PC-9 (cell line): ENCODE measurements around the gene OR52A1. TPM values are rescaled to one million over a fixed set of nuclear protein-coding genes. Genes with fewer than 3 reads are reported as not detected.

ENCODE experiments used
- BruUV-seq: library from RNA; stranded (reverse); fragments of 400-500 nt; replicated peaks from 2 replicates; lab custom pipeline; 2021; lab: Mats Ljungman, UMichigan
- CTCF ChIA-PET: fragments of 300-600 bp; sonication (Branson Sonifier 250); formaldehyde crosslinking; loops from one replicate; lab custom pipeline; 2022; ENCODE audit warnings: antibody characterized with exemption; lab: Charles Lee
- POLR2A ChIA-PET: fragments of 300-600 bp; sonication (Branson Sonifier 250); formaldehyde crosslinking; loops from one replicate; lab custom pipeline; 2022; ENCODE audit warnings: antibody characterized with exemption; ENCODE audit not compliant: unreplicated experiment; lab: Charles Lee
- DNase-seq, 2 experiments: peaks; one replicate each; pipeline versions ENCODE4 v3.0.0 to v3.0.0-alpha.2; 2015 to 2022; ENCODE audit warnings: mixed read lengths in 1 of 2
- H2AFZ ChIP-seq: fragments of 200-600 bp; sonication (generic); 2 replicates; pipeline ENCODE4 v1.8.1; 2017; ENCODE audit warnings: antibody characterized with exemption
- H3F3A ChIP-seq: fragments of 200-600 bp; sonication (generic); 2 replicates; pipeline ENCODE4 v1.8.1; 2017; ENCODE audit warnings: antibody characterized with exemption, mild to moderate bottlenecking, low read depth; ENCODE audit not compliant: insufficient read depth
- H3K27ac ChIP-seq: fragments of 200-600 bp; sonication (generic); 2 replicates; pipeline ENCODE4 v1.6.1; 2016; ENCODE audit warnings: mixed run types
- H3K27me3 ChIP-seq: fragments of 200-600 bp; sonication (generic); 2 replicates; pipeline ENCODE4 v1.6.1; 2016; ENCODE audit warnings: low read depth, mixed run types; ENCODE audit not compliant: insufficient read depth
- H3K36me3 ChIP-seq: fragments of 200-600 bp; sonication (generic); 2 replicates; pipeline ENCODE4 v1.6.1; 2016; ENCODE audit warnings: low read depth, mixed run types
- H3K4me1 ChIP-seq: fragments of 200-600 bp; sonication (generic); replicated peaks from 2 replicates; pipeline ENCODE4 v1.6.1; 2016; ENCODE audit warnings: mixed run types; ENCODE audit not compliant: insufficient read depth
- H3K4me2 ChIP-seq: fragments of 200-600 bp; sonication (generic); 2 replicates; pipeline ENCODE4 v1.6.1; 2017; ENCODE audit warnings: mixed run types
- H3K4me3 ChIP-seq: fragments of 200-600 bp; sonication (generic); 2 replicates; pipeline ENCODE4 v1.6.1; 2016; ENCODE audit warnings: mixed run types
- H3K79me2 ChIP-seq: fragments of 200-600 bp; sonication (generic); 2 replicates; pipeline ENCODE4 v1.6.1; 2017; ENCODE audit warnings: low read depth, mixed run types
- H3K9me2 ChIP-seq: fragments of 200-600 bp; sonication (generic); 2 replicates; pipeline ENCODE4 v1.8.1; 2017; ENCODE audit warnings: mild to moderate bottlenecking; ENCODE audit not compliant: insufficient read depth
- H3K9me3 ChIP-seq: fragments of 200-600 bp; sonication (generic); 2 replicates; pipeline ENCODE4 v1.8.1; 2016; ENCODE audit warnings: low read depth; ENCODE audit not compliant: insufficient read depth
- H4K20me1 ChIP-seq: fragments of 200-600 bp; sonication (generic); 2 replicates; pipeline ENCODE4 v1.8.1; 2017; ENCODE audit not compliant: insufficient read depth
- CTCF ChIP-seq: fragments of 200-600 bp; sonication (generic); conservative IDR thresholded peaks from 2 replicates; pipeline ENCODE4 v1.6.1; 2017; ENCODE audit warnings: mixed run types, antibody characterized with exemption, mild to moderate bottlenecking, moderate library complexity
- EZH2 ChIP-seq: fragments of 200-600 bp; sonication (generic); IDR thresholded peaks from 2 replicates; pipeline ENCODE4 v1.8.0; 2017; ENCODE audit warnings: antibody characterized with exemption, low read depth
- intact Hi-C: fragments of 100-400 bp; cut with micrococcal nuclease; formaldehyde crosslinking; loops from one replicate; pipeline ENCODE4 v1.10.0; 2022; ENCODE audit not compliant: unreplicated experiment
- total RNA-seq: library from RNA; stranded (reverse); gene quantifications from 2 replicates; pipeline ENCODE4 v1.2.3, GENCODE V29; 2021

The OR52A1 gene
- total RNA-seq, 1 experiment from 2014 or later = not detected

GRCh38 chr11:5123802-5124521 lies 30.6 kb downstream of the OR52A1 start:
- no peak overlapping the region for H3K27ac ChIP-seq
- no peaks in the 10 kb centered on the region for H3K36me3 ChIP-seq
- CTCF ChIA-PET = interaction anchor here (0.7 kb wide), 1 partner anchor 309 kb away, joined by 3 read pairs; no protein-coding TSS in a partner anchor
- H3F3A ChIP-seq = no peaks in the 10 kb centered on the region
- no peaks in the 10 kb centered on the region for H3K4me1 ChIP-seq
- no peak overlapping the region for H3K4me2 ChIP-seq
- intact Hi-C loops = loop anchor here (2.0 to 10.0 kb wide), 3 partner anchors 167 to 1231 kb away; no protein-coding TSS in a partner anchor
- H4K20me1 ChIP-seq = no peaks in the 10 kb centered on the region
- no peaks in the 10 kb centered on the region for H3K79me2 ChIP-seq
- H3K27me3 ChIP-seq = no peaks in the 10 kb centered on the region
- no peak overlapping the region for H3K4me3 ChIP-seq
- no peaks in the 10 kb centered on the region for H3K9me2 ChIP-seq
- no peak overlapping the region for H2AFZ ChIP-seq
- DNase-seq = peak in 1 of 2 experiments; percentile 28
- POLR2A ChIA-PET = no interaction called here
- TF ChIP-seq CTCF (peak; percentile 78), EZH2 (no peak)
- no TSS peak for BruUV-seq
- no peaks in the 10 kb centered on the region for H3K9me3 ChIP-seq

GRCh38 chr11:5118893-5119292 lies 35.7 kb downstream of the OR52A1 start:
- H3K9me2 ChIP-seq = no peaks in the 10 kb centered on the region
- no peak for TF ChIP-seq EZH2
- no TSS peak for BruUV-seq
- no peaks in the 10 kb centered on the region for H3K27me3 ChIP-seq
- no peaks in the 10 kb centered on the region for H3K9me3 ChIP-seq
- DNase-seq = no peak
- H3K4me3 ChIP-seq = no peak overlapping the region
- H3K36me3 ChIP-seq = no peaks in the 10 kb centered on the region
- no peak overlapping the region for H2AFZ ChIP-seq
- ChIA-PET CTCF (no interaction called here), POLR2A (no interaction called here)
- no peak overlapping the region for H3K4me2 ChIP-seq
- no peak overlapping the region for H3K27ac ChIP-seq
- H3F3A ChIP-seq = no peaks in the 10 kb centered on the region
- intact Hi-C loops = no loop called here
- no peaks in the 10 kb centered on the region for H4K20me1 ChIP-seq
- H3K79me2 ChIP-seq = no peaks in the 10 kb centered on the region
- no peaks in the 10 kb centered on the region for H3K4me1 ChIP-seq

- H3K27ac ChIP-seq = no peak overlapping the region
- H2AFZ ChIP-seq = no peak overlapping the region
- ChIA-PET POLR2A (no interaction called here), CTCF (no interaction called here)
- no peak overlapping the region for H3K4me3 ChIP-seq
- no peaks in the 10 kb centered on the region for H3K4me1 ChIP-seq
- no peaks in the 10 kb centered on the region for H3K79me2 ChIP-seq
- no peak for DNase-seq
- no peaks in the 10 kb centered on the region for H3F3A ChIP-seq
- no peaks in the 10 kb centered on the region for H4K20me1 ChIP-seq
- intact Hi-C loops = no loop called here
- H3K27me3 ChIP-seq = no peaks in the 10 kb centered on the region
- TF ChIP-seq CTCF (no peak), EZH2 (no peak)
- H3K9me2 ChIP-seq = no peaks in the 10 kb centered on the region
- no TSS peak for BruUV-seq
- H3K9me3 ChIP-seq = no peaks in the 10 kb centered on the region
- H3K36me3 ChIP-seq = no peaks in the 10 kb centered on the region
- H3K4me2 ChIP-seq = no peak overlapping the region
Measured at GRCh38 chr11:5117588-5117987, 37.0 kb downstream of the OR52A1 start.
